Pancreas (tissue), 10 donors: ENCODE measurements around the gene NCAM2. TPM values are rescaled to one million over a fixed set of nuclear protein-coding genes. Genes with fewer than 3 reads are reported as not detected.

Experiments
- ATAC-seq, 4 donors: fragments of 200-7000 bp; cut with Tn5 transposase; one replicate each; pipeline versions ENCODE4 v1.8.0 to v1.9.1; 2020; ENCODE audit warnings: mild to moderate bottlenecking in 4 of 4, moderate library complexity in 4 of 4
- DNase-seq, 6 donors: peaks; one replicate each; pipeline ENCODE4 v3.0.0-alpha.2; 2020
- FAIRE-seq: peaks from 2 replicates; lab custom pipeline; 2012; peaks lifted over from hg19 to GRCh38; lab: Jason Lieb, UNC
- H3K27ac ChIP-seq, 4 donors: fragments of 200-600 bp; sonication (generic); 1 replicate in 3 of 4; 2 replicates in 1 of 4; pipeline versions ENCODE4 v1.5.0 to v1.8.0; 2020
- H3K27me3 ChIP-seq, 4 donors: fragments of 200-600 bp; one replicate each; pipeline ENCODE4 v1.8.0; 2021
- H3K36me3 ChIP-seq, 3 donors: fragments of 200-600 bp; sonication (generic) in 1 of 3; one replicate each; pipeline versions ENCODE4 v1.5.0 to v1.8.0; 2020 to 2021
- H3K4me1 ChIP-seq, 3 donors: fragments of 200-600 bp; one replicate each; pipeline ENCODE4 v1.8.0; 2021
- H3K4me3 ChIP-seq, 4 donors: fragments of 200-600 bp; sonication (generic) in 2 of 4; one replicate each; pipeline versions ENCODE4 v1.5.0 to v1.8.0; 2020 to 2021
- H3K9me3 ChIP-seq, 4 donors: fragments of 200-600 bp; one replicate each; pipeline ENCODE4 v1.8.0; 2021
- CTCF ChIP-seq, 4 donors: fragments of 200-600 bp; sonication (generic) in 3 of 4; IDR thresholded peaks; one replicate each; pipeline versions ENCODE4 v1.5.0 to v1.8.0; 2021; ENCODE audit warnings: antibody characterized with exemption in 4 of 4
- WGBS, 2 donors: extraction: QIAGEN DNeasy Blood & Tissue Kit; methylation state at CpG; one replicate each; pipeline ENCODE4 v1.1.7; 2013; 5-methylcytosine and 5-hydroxymethylcytosine counted together
- intact Hi-C, 3 donors: fragments of 100-400 bp; cut with DNase I; formaldehyde crosslinking; loops; one replicate each; pipeline versions ENCODE4 v1.11.1 to v1.14.2; 2022
- polyA plus RNA-seq, 2 donors: library from polyadenylated mRNA; stranded (reverse); fragments of 200-250 nt; gene quantifications; one replicate each; pipeline ENCODE4 v1.2.3, GENCODE V29; 2013
- total RNA-seq, 6 donors: library from RNA; stranded (reverse); fragmentation: NEBNext Ultra II Directional in 4 of 6; extraction: Animal tissue kit (Norgen Biotek cat#: 25700) in 4 of 6; gene quantifications; one replicate each; pipeline versions ENCODE4 v1.2.1 to v1.2.4, GENCODE V29; 2021 to 2023
- donor health status: healthy with polysubstance abuse.
- donor health status: DM: no; HTN: no; CAD: no; lungs with moderate emphysema.
- donor health status: DM: no; HTN: no; CAD: no.
- donor health status: control.
- donor health status: control.
- donor health status: Bipolar disorder and iron deficiency.
- donor health status: DM: yes; HTN: yes; CAD: no.
- donor health status: DM: no; HTN: no; CAD: no.
- donor health status: DM: no; HTN: no; CAD: no.
- donor health status: DM: yes; HTN: yes; CAD: no.

NCAM2 gene
- total and polyA plus RNA-seq, 8 donors: under 0.01 to 1.0 (median 0.27) TPM

- FAIRE-seq: no peak
- WGBS, 2 donors: 15 to 20% methylated on average over 2 of the region's 2 CpGs
These were observed 212.3 kb downstream of the NCAM2 start for GRCh38 chr21:21210552-21210951.

DNA sequence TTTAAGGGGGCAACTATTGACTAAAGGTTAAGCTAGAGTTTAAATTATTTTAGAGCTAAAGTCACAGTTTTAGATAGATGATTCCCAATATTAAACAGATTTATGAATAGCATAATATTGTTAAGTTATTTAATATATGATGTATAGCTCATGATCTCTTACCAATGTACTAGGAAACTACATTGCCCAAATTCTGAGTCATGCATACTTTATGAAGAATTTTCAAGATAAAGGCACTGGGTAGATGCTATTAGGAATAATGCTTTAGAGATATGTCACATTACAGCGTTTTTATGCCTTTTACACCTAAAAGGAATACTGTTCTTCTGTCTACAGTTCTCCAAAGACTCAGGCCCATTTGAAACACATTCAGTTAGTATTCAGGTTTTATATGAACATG is 215.1 kb downstream of the NCAM2 start:
- ATAC-seq (no peak), DNase-seq (no peak), FAIRE-seq (no peak)
- no peak overlapping the region for H3K27ac ChIP-seq
- no peaks in the 10 kb centered on the region for H3K36me3 ChIP-seq
- no peaks in the 10 kb centered on the region for H3K27me3 ChIP-seq
- intact Hi-C loops: no loop called here
- H3K4me3 ChIP-seq: no peak overlapping the region
- WGBS, 2 donors: 33 to 48% methylated on average over 1 of the region's 1 CpG
- H3K9me3 ChIP-seq: no peaks in the 10 kb centered on the region
- H3K4me1 ChIP-seq: no peaks in the 10 kb centered on the region
- TF ChIP-seq CTCF (IDR thresholded peaks at IDR 0.05): no peak

More at GRCh38 chr21:21210552-21210951, 212.3 kb downstream of the NCAM2 start:
- Histone ChIP-seq H3K9me3 (no peaks in the 10 kb centered on the region), H3K27me3 (no peaks in the 10 kb centered on the region), H3K4me1 (no peaks in the 10 kb centered on the region), H3K4me3 (no peak overlapping the region), H3K27ac (no peak overlapping the region), H3K36me3 (no peaks in the 10 kb centered on the region)
- intact Hi-C loops: no loop called here
- no peak for TF ChIP-seq CTCF (IDR thresholded peaks at IDR 0.05)
- no peak for DNase-seq
- no peak for ATAC-seq

DNA sequence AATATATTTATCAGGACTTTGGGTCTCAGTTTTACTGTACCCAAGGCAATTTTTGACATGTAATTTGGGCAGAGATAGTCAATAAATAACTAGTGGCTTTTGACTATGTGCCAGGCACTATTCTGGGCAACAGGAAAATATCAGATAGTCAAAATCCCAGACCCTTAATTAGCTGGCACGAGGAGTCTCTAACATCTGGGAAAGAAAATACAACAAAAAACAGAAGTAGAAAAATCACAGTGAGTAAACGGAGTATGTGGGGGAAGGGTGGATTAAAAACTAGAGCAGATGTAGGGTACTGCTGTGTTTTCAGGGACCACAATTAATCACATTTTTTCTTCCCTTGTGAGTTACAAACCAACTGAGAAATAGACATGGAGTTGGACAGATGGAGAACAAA is 217.8 kb downstream of the NCAM2 start:
- WGBS, 2 donors: 28 to 29% methylated on average over 2 of the region's 2 CpGs
- Histone ChIP-seq H3K4me1 (no peaks in the 10 kb centered on the region), H3K36me3 (no peaks in the 10 kb centered on the region), H3K4me3 (no peak overlapping the region), H3K27ac (no peak overlapping the region), H3K27me3 (no peaks in the 10 kb centered on the region), H3K9me3 (no peaks in the 10 kb centered on the region)
- TF ChIP-seq CTCF (IDR thresholded peaks at IDR 0.05): no peak
- intact Hi-C loops: no loop called here
- FAIRE-seq: no peak
- no peak for DNase-seq
- ATAC-seq: no peak

GRCh38 chr21:21226472-21226871 is 228.3 kb downstream of the NCAM2 start:
- TF ChIP-seq CTCF (IDR thresholded peaks at IDR 0.05): no peak
- no peaks in the 10 kb centered on the region for H3K9me3 ChIP-seq
- DNase-seq: no peak
- no peak overlapping the region for H3K4me3 ChIP-seq
- no peaks in the 10 kb centered on the region for H3K36me3 ChIP-seq
- intact Hi-C loops: no loop called here
- H3K27me3 ChIP-seq: peaks cover 0 to 5% (median 0%) of the 10 kb centered on the region in 4 donors
- H3K4me1 ChIP-seq: no peaks in the 10 kb centered on the region
- WGBS, 2 donors: 29 to 34% methylated on average over 1 of the region's 1 CpG
- no peak overlapping the region for H3K27ac ChIP-seq
- no peak for FAIRE-seq
- ATAC-seq: no peak

DNA sequence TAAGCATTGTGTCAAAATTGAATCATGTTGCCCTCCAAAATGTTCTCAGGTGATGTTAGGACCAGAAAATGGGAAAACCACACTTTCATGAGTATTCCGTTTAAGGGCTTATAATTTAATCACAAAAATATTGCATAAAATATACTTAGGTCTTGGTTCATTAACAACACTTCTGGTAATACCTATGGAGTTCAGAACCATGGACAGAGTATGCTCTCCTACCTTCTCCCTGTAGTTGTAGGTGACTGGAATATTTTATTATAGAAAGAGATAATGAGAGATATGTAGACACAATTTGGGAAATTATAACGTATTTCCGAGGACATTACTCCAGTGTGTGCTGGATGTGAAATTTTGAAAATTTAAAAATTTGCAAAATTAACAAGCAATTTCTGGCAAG is 232.5 kb downstream of the NCAM2 start:
- Histone ChIP-seq H3K27me3 (peaks cover 0 to 5% (median 0%) of the 10 kb centered on the region in 4 donors), H3K4me3 (no peak overlapping the region), H3K4me1 (no peaks in the 10 kb centered on the region), H3K36me3 (no peaks in the 10 kb centered on the region), H3K9me3 (no peaks in the 10 kb centered on the region), H3K27ac (no peak overlapping the region)
- FAIRE-seq (no peak), DNase-seq (no peak), ATAC-seq (no peak)
- TF ChIP-seq CTCF (IDR thresholded peaks at IDR 0.05): no peak
- 18 to 31% methylated on average over 3 of the region's 3 CpGs for WGBS, 2 donors
- intact Hi-C loops: no loop called here
